Hepatocyte (in vitro differentiated cells): ENCODE measurements around the gene CXCL14. TPM values are rescaled to one million over a fixed set of nuclear protein-coding genes. Genes with fewer than 3 reads are reported as not detected.

ENCODE experiments used
- DNase-seq: peaks from one replicate; pipeline ENCODE4 v3.0.0-alpha.2; 2016; ENCODE audit warnings: low spot score
- H2AFZ ChIP-seq: fragments of 200-600 bp; sonication (generic); 2 replicates; pipeline ENCODE4 v1.6.0; 2016; ENCODE audit warnings: antibody characterized with exemption, mild to moderate bottlenecking
- H3K27ac ChIP-seq: fragments of 200-600 bp; sonication (generic); 2 replicates; pipeline ENCODE4 v1.5.1; 2016; ENCODE audit warnings: mild to moderate bottlenecking
- H3K27me3 ChIP-seq: fragments of 200-600 bp; sonication (generic); 2 replicates; pipeline ENCODE4 v1.6.1; 2016
- H3K36me3 ChIP-seq: fragments of 200-600 bp; sonication (generic); replicated peaks from 2 replicates; pipeline ENCODE4 v1.5.1; 2016; ENCODE audit warnings: low read depth; ENCODE audit not compliant: insufficient read depth
- H3K4me1 ChIP-seq: fragments of 200-600 bp; sonication (generic); 2 replicates; pipeline ENCODE4 v1.5.1; 2016; ENCODE audit warnings: mild to moderate bottlenecking, moderate library complexity; ENCODE audit not compliant: insufficient read depth
- H3K4me2 ChIP-seq: fragments of 200-600 bp; sonication (generic); 2 replicates; pipeline ENCODE4 v1.6.0; 2016
- H3K4me3 ChIP-seq: fragments of 200-600 bp; sonication (generic); 2 replicates; pipeline ENCODE4 v1.5.1; 2016; ENCODE audit warnings: mild to moderate bottlenecking
- H3K79me2 ChIP-seq: fragments of 200-600 bp; sonication (generic); 2 replicates; pipeline ENCODE4 v1.6.0; 2017; ENCODE audit warnings: mild to moderate bottlenecking
- H3K9me2 ChIP-seq: fragments of 200-600 bp; sonication (generic); replicated peaks from 2 replicates; pipeline ENCODE4 v1.6.0; 2017; ENCODE audit warnings: mild to moderate bottlenecking; ENCODE audit not compliant: insufficient read depth
- H3K9me3 ChIP-seq: fragments of 200-600 bp; sonication (generic); 2 replicates; pipeline ENCODE4 v1.5.1; 2016; ENCODE audit warnings: low read depth, mild to moderate bottlenecking
- H4K20me1 ChIP-seq: fragments of 200-600 bp; sonication (generic); 2 replicates; pipeline ENCODE4 v1.6.0; 2016; ENCODE audit warnings: mild to moderate bottlenecking; ENCODE audit not compliant: insufficient read depth, poor library complexity, severe bottlenecking
- EZH2 ChIP-seq: fragments of 200-600 bp; sonication (generic); IDR thresholded peaks from 2 replicates; pipeline ENCODE4 v1.6.1; 2016; ENCODE audit warnings: antibody characterized with exemption, mild to moderate bottlenecking, borderline replicate concordance
- EZH2phosphoT487 ChIP-seq: fragments of 200-600 bp; sonication (generic); IDR thresholded peaks from one replicate; pipeline ENCODE4 v1.6.1; 2018; ENCODE audit warnings: antibody characterized with exemption, mild to moderate bottlenecking, low read depth, moderate library complexity; ENCODE audit not compliant: unreplicated experiment, severe bottlenecking
- WGBS: methylation state at CpG from one replicate; pipeline ENCODE4 v1.1.6; 2016; ENCODE audit warnings: low lambda C conversion rate; ENCODE audit errors: missing lambda C conversion rate; 5-methylcytosine and 5-hydroxymethylcytosine counted together
- polyA plus RNA-seq: library from polyadenylated mRNA; unstranded; fragments of >200 nt; fragmentation: Nextera tagmentation; extraction: Ambion mirVana; gene quantifications from 2 replicates; pipeline ENCODE4 v1.2.1, GENCODE V29; 2016
- total RNA-seq: library from RNA; depleted of rRNA; stranded (reverse); fragments of >200 nt; gene quantifications from 2 replicates; pipeline ENCODE4 v1.2.3, GENCODE V29; 2014
- TF ChIP-seq, protein P1 (sequence below): fragments of 200-600 bp; sonication (generic); IDR thresholded peaks from 2 replicates; pipeline ENCODE4 v1.5.1; 2016; ENCODE audit warnings: antibody characterized with exemption, mild to moderate bottlenecking; ENCODE audit not compliant: poor library complexity

Gene CXCL14
- total and polyA plus RNA-seq, 2 experiments from 2014 or later = 52.5 to 88.8 TPM

DNA sequence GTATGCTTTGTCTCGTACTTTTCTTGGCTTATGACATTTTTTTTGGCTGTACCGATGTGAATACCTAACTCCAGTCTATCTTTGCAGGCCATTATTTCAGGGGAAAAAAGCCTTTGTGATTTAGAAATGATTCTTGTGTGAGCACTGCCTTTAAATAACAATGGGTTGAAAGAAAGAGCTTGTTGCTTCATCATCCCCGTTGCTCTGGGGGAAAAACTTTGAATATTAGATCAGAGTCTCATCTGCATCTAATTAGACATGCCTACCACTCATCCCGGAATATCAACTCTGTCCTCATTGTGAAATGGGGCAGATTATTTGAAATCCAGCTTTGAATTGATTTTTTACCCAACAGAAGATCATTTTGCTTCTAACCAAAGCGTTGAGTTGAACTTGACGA lies 13.5 kb downstream of the CXCL14 start:
- Histone ChIP-seq H3K4me1 (peaks cover 4% of the 10 kb centered on the region), H3K36me3 (no peaks in the 10 kb centered on the region), H3K79me2 (no peaks in the 10 kb centered on the region), H2AFZ (no peak overlapping the region), H3K9me3 (no peaks in the 10 kb centered on the region), H3K4me3 (no peak overlapping the region), H4K20me1 (no peaks in the 10 kb centered on the region), H3K4me2 (no peak overlapping the region), H3K27me3 (no peaks in the 10 kb centered on the region), H3K9me2 (no peaks in the 10 kb centered on the region), H3K27ac (no peak overlapping the region)
- DNase-seq = no peak
- TF ChIP-seq EZH2 (no peak), EZH2phosphoT487 (no peak)
- TF ChIP-seq, protein P1, sequence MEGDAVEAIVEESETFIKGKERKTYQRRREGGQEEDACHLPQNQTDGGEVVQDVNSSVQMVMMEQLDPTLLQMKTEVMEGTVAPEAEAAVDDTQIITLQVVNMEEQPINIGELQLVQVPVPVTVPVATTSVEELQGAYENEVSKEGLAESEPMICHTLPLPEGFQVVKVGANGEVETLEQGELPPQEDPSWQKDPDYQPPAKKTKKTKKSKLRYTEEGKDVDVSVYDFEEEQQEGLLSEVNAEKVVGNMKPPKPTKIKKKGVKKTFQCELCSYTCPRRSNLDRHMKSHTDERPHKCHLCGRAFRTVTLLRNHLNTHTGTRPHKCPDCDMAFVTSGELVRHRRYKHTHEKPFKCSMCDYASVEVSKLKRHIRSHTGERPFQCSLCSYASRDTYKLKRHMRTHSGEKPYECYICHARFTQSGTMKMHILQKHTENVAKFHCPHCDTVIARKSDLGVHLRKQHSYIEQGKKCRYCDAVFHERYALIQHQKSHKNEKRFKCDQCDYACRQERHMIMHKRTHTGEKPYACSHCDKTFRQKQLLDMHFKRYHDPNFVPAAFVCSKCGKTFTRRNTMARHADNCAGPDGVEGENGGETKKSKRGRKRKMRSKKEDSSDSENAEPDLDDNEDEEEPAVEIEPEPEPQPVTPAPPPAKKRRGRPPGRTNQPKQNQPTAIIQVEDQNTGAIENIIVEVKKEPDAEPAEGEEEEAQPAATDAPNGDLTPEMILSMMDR = no peak
- 73% methylated on average over 6 of the region's 6 CpGs for WGBS

DNA sequence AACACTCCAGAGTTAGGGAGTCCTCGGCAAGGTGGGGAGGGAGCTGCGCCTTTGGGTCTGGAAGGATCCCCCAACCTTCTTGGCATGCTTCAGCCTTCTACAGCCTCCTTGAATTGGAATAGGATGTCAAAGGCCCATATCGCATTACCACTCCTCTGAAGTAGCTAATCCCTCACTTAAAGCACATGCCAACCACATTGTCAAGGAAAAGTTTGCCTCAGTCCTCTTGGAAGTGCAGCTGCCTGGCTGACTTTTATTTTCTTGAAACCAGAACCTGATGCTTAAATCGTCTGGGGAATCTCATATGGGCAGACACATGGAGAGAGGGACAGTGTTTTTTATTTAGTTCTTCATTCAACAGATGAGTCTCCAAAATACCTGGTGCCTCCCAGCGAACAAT lies 14.5 kb downstream of the CXCL14 start:
- Histone ChIP-seq H3K4me3 (no peak overlapping the region), H3K9me2 (no peaks in the 10 kb centered on the region), H3K27ac (no peak overlapping the region), H3K4me2 (no peak overlapping the region), H3K4me1 (peaks cover 4% of the 10 kb centered on the region), H4K20me1 (no peaks in the 10 kb centered on the region), H3K36me3 (no peaks in the 10 kb centered on the region), H3K9me3 (no peaks in the 10 kb centered on the region), H3K79me2 (no peaks in the 10 kb centered on the region), H3K27me3 (no peaks in the 10 kb centered on the region), H2AFZ (no peak overlapping the region)
- TF ChIP-seq, protein P1 = no peak
- TF ChIP-seq EZH2phosphoT487 (no peak), EZH2 (no peak)
- no peak for DNase-seq
- 72% methylated on average over 5 of the region's 5 CpGs for WGBS

DNA sequence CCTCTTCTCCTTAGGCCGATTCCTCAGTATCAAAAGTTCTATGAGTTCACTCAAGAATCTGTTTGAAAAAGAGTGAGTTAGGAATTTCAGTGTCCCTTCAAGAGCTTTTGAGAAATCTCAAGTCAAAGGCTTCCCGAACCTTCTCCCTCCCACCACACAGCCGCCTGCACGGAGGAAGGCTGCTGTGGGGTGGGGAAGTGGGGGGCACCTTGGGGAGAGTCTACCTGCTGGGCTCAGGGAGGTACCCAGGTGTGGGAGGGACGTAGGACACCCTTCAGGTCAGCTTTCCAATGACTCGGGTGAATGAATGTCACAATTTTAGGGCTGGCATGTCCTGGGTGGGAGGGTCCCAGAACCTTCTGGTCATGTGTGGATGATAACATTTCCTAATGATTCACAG lies 17.5 kb downstream of the CXCL14 start:
- Histone ChIP-seq H3K27ac (no peak overlapping the region), H3K79me2 (no peaks in the 10 kb centered on the region), H3K9me2 (no peaks in the 10 kb centered on the region), H3K27me3 (peaks cover 26% of the 10 kb centered on the region), H2AFZ (peak overlapping the region; percentile 22), H3K4me1 (peaks cover 4% of the 10 kb centered on the region), H3K4me3 (no peak overlapping the region), H3K4me2 (no peak overlapping the region), H3K9me3 (no peaks in the 10 kb centered on the region), H4K20me1 (no peaks in the 10 kb centered on the region), H3K36me3 (no peaks in the 10 kb centered on the region)
- no peak for DNase-seq
- WGBS = 91% methylated on average over 6 of the region's 6 CpGs
- TF ChIP-seq EZH2 = no peak
- TF ChIP-seq, protein P1 = no peak
- TF ChIP-seq EZH2phosphoT487 = no peak

DNA sequence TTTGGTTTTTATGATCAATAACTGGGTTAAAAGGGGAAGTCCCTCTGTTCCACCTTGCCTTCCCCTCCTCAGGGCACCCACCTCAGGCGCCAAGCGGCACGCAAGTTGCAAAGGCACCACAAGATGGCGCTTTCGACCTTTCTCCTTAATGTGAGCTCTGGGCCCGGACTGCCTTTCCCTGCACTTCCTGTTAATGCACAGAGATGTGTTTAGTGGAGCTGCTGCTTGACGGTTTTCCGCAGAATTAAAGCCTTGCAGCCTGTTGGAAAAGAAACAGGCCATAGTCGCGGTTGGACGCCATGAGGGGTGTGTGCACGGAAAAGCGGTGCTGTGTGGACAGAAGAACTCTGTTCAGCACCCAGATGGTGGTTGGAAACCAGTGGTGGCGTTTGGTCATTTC lies 17.9 kb downstream of the CXCL14 start:
- Histone ChIP-seq H3K4me2 (no peak overlapping the region), H3K27me3 (peaks cover 30% of the 10 kb centered on the region), H3K79me2 (no peaks in the 10 kb centered on the region), H2AFZ (peak overlapping the region; percentile 22), H3K4me1 (peaks cover 4% of the 10 kb centered on the region), H3K9me3 (no peaks in the 10 kb centered on the region), H4K20me1 (no peaks in the 10 kb centered on the region), H3K4me3 (no peak overlapping the region), H3K27ac (no peak overlapping the region), H3K36me3 (no peaks in the 10 kb centered on the region), H3K9me2 (no peaks in the 10 kb centered on the region)
- TF ChIP-seq EZH2phosphoT487 (no peak), EZH2 (no peak)
- TF ChIP-seq, protein P1 = peak; percentile 96
- DNase-seq = peak; percentile 94
- 12% methylated on average over 14 of the region's 14 CpGs for WGBS
